Uterus (tissue), 4 donors: ENCODE data around the gene CHST14. TPM values are rescaled to one million over a fixed set of nuclear protein-coding genes. Genes with fewer than 3 reads are reported as not detected.

ENCODE experiments used
- DNase-seq, 2 donors: peaks; one replicate each; pipeline ENCODE4 v3.0.0-alpha.2; 2019 to 2020
- H3K27ac ChIP-seq, 2 donors: fragments of 200-600 bp; sonication (generic); 1 replicate in 1 of 2; 2 replicates in 1 of 2; pipeline ENCODE4 v1.5.1; 2016 to 2018
- H3K27me3 ChIP-seq, 2 donors: fragments of 200-600 bp; sonication (generic); one replicate each; pipeline ENCODE4 v1.5.1; 2018 to 2019; ENCODE audit warnings: control low read depth in 1 of 2
- H3K36me3 ChIP-seq, 2 donors: fragments of 200-600 bp; sonication (generic); one replicate each; pipeline ENCODE4 v1.5.1; 2019; ENCODE audit warnings: control low read depth in 1 of 2
- H3K4me1 ChIP-seq, 2 donors: fragments of 200-600 bp; sonication (generic); one replicate each; pipeline ENCODE4 v1.5.1; 2018 to 2019; ENCODE audit warnings: control low read depth in 1 of 2
- H3K4me3 ChIP-seq, 2 donors: fragments of 200-600 bp; sonication (generic); 1 replicate in 1 of 2; 2 replicates in 1 of 2; pipeline ENCODE4 v1.5.1; 2018 to 2019; ENCODE audit warnings: mild to moderate bottlenecking in 1 of 2
- H3K9me3 ChIP-seq, 2 donors: fragments of 200-600 bp; sonication (generic); one replicate each; pipeline ENCODE4 v1.5.1; 2019; ENCODE audit warnings: control low read depth in 1 of 2
- CTCF ChIP-seq, 4 experiments: fragments of 200-600 bp in 2 of 4; fragments of 450-650 bp in 2 of 4; sonication (generic) in 2 of 4; IDR thresholded peaks; one replicate each; pipeline ENCODE4 v1.5.1; 2016 to 2019; ENCODE audit warnings: antibody characterized with exemption in 4 of 4, mild to moderate bottlenecking in 2 of 4, moderate library complexity in 1 of 4
- POLR2A ChIP-seq, 2 donors: fragments of 450-650 bp; IDR thresholded peaks; one replicate each; pipeline ENCODE4 v1.6.1; 2016; ENCODE audit warnings: antibody characterized with exemption in 2 of 2, mild to moderate bottlenecking in 1 of 2, moderate library complexity in 1 of 2
- intact Hi-C: fragments of 100-400 bp; cut with DNase I; formaldehyde crosslinking; loops from one replicate; pipeline ENCODE4 v1.15.1; 2023; ENCODE audit warnings: low total_unique reads
- total RNA-seq, 4 donors: library from RNA; depleted of rRNA in 3 of 4; stranded (reverse); fragments of >200 nt in 3 of 4; gene quantifications; one replicate each; pipeline versions ENCODE4 v1.1.0 to v1.2.4, GENCODE V29; 2014 to 2023
- donor health status: DM: yes; HTN: yes; CAD: no.

CHST14 gene
- total RNA-seq, 4 donors from 2014 or later = 6.8 to 26.1 (median 17.9) TPM

- Histone ChIP-seq H3K9me3 (no peaks in the 10 kb centered on the region), H3K4me1 (peaks cover 0 to 11% of the 10 kb centered on the region in 2 donors), H3K27me3 (no peaks in the 10 kb centered on the region), H3K27ac (peak overlapping the region in 1 of 2 donors; percentile 12), H3K4me3 (peak overlapping the region in 1 of 2 donors; percentile 37), H3K36me3 (no peaks in the 10 kb centered on the region)
- TF ChIP-seq POLR2A (IDR thresholded peaks at IDR 0.05) = no peak
- no peak for TF ChIP-seq CTCF (IDR thresholded peaks at IDR 0.05)
- intact Hi-C loops = no loop called here
- DNase-seq = peak in 1 of 2 donors; percentile 25
Measured at GRCh38 chr15:40435710-40436089, 35.1 kb upstream of the CHST14 start.

- Histone ChIP-seq H3K27ac (peak overlapping the region in 1 of 2 donors; percentile 12), H3K4me3 (peak overlapping the region; percentile 30 to 37), H3K27me3 (no peaks in the 10 kb centered on the region), H3K9me3 (no peaks in the 10 kb centered on the region), H3K36me3 (no peaks in the 10 kb centered on the region), H3K4me1 (peaks cover 0 to 11% of the 10 kb centered on the region in 2 donors)
- intact Hi-C loops = no loop called here
- TF ChIP-seq POLR2A (IDR thresholded peaks at IDR 0.05) (no peak), CTCF (IDR thresholded peaks at IDR 0.05) (no peak)
- peak; percentile 35 to 36 for DNase-seq
Measured at GRCh38 chr15:40436116-40436891, 34.5 kb upstream of the CHST14 start.

GRCh38 chr15:40436892-40437751 is 33.7 kb upstream of the CHST14 start:
- peak overlapping the region; percentile 30 to 37 for H3K4me3 ChIP-seq
- peaks cover 0 to 11% of the 10 kb centered on the region in 2 donors for H3K4me1 ChIP-seq
- H3K27ac ChIP-seq = no peak overlapping the region
- H3K9me3 ChIP-seq = no peaks in the 10 kb centered on the region
- intact Hi-C loops = no loop called here
- no peak for DNase-seq
- H3K36me3 ChIP-seq = no peaks in the 10 kb centered on the region
- no peaks in the 10 kb centered on the region for H3K27me3 ChIP-seq
- no peak for TF ChIP-seq POLR2A (IDR thresholded peaks at IDR 0.05)
- no peak for TF ChIP-seq CTCF (IDR thresholded peaks at IDR 0.05)

GRCh38 chr15:40437752-40438687 is 32.8 kb upstream of the CHST14 start:
- H3K9me3 ChIP-seq = no peaks in the 10 kb centered on the region
- H3K4me3 ChIP-seq = no peak overlapping the region
- peaks cover 0 to 11% of the 10 kb centered on the region in 2 donors for H3K4me1 ChIP-seq
- intact Hi-C loops = no loop called here
- H3K27me3 ChIP-seq = no peaks in the 10 kb centered on the region
- TF ChIP-seq POLR2A (IDR thresholded peaks at IDR 0.05) (no peak), CTCF (IDR thresholded peaks at IDR 0.05) (no peak)
- no peak overlapping the region for H3K27ac ChIP-seq
- no peak for DNase-seq
- H3K36me3 ChIP-seq = no peaks in the 10 kb centered on the region
